Thyroid gland (tissue), 4 donors: ENCODE measurements around the gene ZNF175.

Source experiments
- CTCF ChIP-seq, 6 experiments: fragments of 200-600 bp in 3 of 6; fragments of 450-650 bp in 3 of 6; sonication (generic) in 3 of 6; IDR thresholded peaks; one replicate each; pipeline ENCODE4 v1.5.1; 2016 to 2019; ENCODE audit warnings: antibody characterized with exemption in 6 of 6, mild to moderate bottlenecking in 2 of 6, inconsistent platforms in 1 of 6, moderate library complexity in 1 of 6
- POLR2A ChIP-seq, 2 donors: fragments of 450-650 bp; IDR thresholded peaks; one replicate each; pipeline ENCODE4 v1.6.1; 2017; ENCODE audit warnings: antibody characterized with exemption in 2 of 2, mild to moderate bottlenecking in 2 of 2, moderate library complexity in 1 of 2

DNA sequence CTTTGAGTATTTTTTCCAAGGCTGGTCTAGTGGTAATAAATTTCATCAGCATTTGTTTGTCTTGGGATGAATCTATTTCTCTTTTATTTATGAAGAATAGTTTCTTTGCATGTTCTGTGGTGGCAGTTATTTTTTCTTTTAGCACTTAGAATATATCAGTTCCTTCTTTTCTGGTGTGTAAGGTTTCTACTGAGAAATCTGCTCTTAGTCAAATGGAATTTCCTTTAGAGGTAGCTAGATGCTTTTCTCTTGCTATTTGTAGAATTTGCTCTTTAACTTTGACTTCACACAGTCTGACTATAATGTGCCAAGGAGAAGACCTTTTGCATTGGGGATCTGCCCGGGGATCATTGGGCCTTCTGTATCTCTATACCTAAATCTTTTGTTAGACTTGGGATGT, 35.5 kb upstream of the ZNF175 start:
- no peak for TF ChIP-seq CTCF (IDR thresholded peaks at IDR 0.05)
- no peak for TF ChIP-seq POLR2A (IDR thresholded peaks at IDR 0.05)
